ENCODE measurements around the gene MRPL47. TPM values are rescaled to one million over a fixed set of nuclear protein-coding genes. Genes with fewer than 3 reads are reported as not detected.

Gene MRPL47
- total and polyA plus RNA-seq, 2 experiments from 2014 or later = 46.7 to 229 TPM

- H3K9me2 ChIP-seq (ENCODE audit: insufficient read depth) = no peaks in the 10 kb centered on the region
- DNase-seq (ENCODE audit: low spot score) (no peak), ATAC-seq (no peak)
- no peak overlapping the region for H3K4me3 Mint-ChIP-seq
- H3K9me3 Mint-ChIP-seq = no peaks in the 10 kb centered on the region
- no peak overlapping the region for H3K27ac ChIP-seq (ENCODE audit: low read depth)
- peaks cover 66% of the 10 kb centered on the region for H3K36me3 Mint-ChIP-seq (ENCODE audit: low read depth)
- H3K27me3 ChIP-seq (ENCODE audit: insufficient read depth) = no peaks in the 10 kb centered on the region
- no peaks in the 10 kb centered on the region for H3K4me1 ChIP-seq (ENCODE audit: insufficient read depth)
- TF ChIP-seq REST (IDR thresholded peaks at IDR 0.05; ENCODE audit: unreplicated experiment) (no peak), JUNB (IDR thresholded peaks at IDR 0.05; ENCODE audit: unreplicated experiment) (no peak), POLR2AphosphoS5 (IDR thresholded peaks at IDR 0.05; ENCODE audit: low read depth) (no peak), ZNF114 (CRISPR knock-in tag; IDR thresholded peaks at IDR 0.05) (no peak), NANOG (IDR thresholded peaks at IDR 0.05; ENCODE audit: borderline replicate concordance) (no peak), STAT1 (IDR thresholded peaks at IDR 0.05; ENCODE audit: unreplicated experiment) (no peak), CTCF (conservative IDR thresholded peaks at IDR 0.05; ENCODE audit: low read depth in 2 of 2) (no peak), EZH2 (IDR thresholded peaks at IDR 0.05; ENCODE audit: low read depth, unreplicated experiment) (no peak), ZNF331 (CRISPR knock-in tag; IDR thresholded peaks at IDR 0.05; ENCODE audit: low read depth) (no peak), EZH2phosphoT487 (IDR thresholded peaks at IDR 0.05; ENCODE audit: unreplicated experiment) (no peak), CREB1 (CRISPR knock-in tag; IDR thresholded peaks at IDR 0.05; ENCODE audit: low read depth) (no peak)
- TF ChIP-seq, protein P1, sequence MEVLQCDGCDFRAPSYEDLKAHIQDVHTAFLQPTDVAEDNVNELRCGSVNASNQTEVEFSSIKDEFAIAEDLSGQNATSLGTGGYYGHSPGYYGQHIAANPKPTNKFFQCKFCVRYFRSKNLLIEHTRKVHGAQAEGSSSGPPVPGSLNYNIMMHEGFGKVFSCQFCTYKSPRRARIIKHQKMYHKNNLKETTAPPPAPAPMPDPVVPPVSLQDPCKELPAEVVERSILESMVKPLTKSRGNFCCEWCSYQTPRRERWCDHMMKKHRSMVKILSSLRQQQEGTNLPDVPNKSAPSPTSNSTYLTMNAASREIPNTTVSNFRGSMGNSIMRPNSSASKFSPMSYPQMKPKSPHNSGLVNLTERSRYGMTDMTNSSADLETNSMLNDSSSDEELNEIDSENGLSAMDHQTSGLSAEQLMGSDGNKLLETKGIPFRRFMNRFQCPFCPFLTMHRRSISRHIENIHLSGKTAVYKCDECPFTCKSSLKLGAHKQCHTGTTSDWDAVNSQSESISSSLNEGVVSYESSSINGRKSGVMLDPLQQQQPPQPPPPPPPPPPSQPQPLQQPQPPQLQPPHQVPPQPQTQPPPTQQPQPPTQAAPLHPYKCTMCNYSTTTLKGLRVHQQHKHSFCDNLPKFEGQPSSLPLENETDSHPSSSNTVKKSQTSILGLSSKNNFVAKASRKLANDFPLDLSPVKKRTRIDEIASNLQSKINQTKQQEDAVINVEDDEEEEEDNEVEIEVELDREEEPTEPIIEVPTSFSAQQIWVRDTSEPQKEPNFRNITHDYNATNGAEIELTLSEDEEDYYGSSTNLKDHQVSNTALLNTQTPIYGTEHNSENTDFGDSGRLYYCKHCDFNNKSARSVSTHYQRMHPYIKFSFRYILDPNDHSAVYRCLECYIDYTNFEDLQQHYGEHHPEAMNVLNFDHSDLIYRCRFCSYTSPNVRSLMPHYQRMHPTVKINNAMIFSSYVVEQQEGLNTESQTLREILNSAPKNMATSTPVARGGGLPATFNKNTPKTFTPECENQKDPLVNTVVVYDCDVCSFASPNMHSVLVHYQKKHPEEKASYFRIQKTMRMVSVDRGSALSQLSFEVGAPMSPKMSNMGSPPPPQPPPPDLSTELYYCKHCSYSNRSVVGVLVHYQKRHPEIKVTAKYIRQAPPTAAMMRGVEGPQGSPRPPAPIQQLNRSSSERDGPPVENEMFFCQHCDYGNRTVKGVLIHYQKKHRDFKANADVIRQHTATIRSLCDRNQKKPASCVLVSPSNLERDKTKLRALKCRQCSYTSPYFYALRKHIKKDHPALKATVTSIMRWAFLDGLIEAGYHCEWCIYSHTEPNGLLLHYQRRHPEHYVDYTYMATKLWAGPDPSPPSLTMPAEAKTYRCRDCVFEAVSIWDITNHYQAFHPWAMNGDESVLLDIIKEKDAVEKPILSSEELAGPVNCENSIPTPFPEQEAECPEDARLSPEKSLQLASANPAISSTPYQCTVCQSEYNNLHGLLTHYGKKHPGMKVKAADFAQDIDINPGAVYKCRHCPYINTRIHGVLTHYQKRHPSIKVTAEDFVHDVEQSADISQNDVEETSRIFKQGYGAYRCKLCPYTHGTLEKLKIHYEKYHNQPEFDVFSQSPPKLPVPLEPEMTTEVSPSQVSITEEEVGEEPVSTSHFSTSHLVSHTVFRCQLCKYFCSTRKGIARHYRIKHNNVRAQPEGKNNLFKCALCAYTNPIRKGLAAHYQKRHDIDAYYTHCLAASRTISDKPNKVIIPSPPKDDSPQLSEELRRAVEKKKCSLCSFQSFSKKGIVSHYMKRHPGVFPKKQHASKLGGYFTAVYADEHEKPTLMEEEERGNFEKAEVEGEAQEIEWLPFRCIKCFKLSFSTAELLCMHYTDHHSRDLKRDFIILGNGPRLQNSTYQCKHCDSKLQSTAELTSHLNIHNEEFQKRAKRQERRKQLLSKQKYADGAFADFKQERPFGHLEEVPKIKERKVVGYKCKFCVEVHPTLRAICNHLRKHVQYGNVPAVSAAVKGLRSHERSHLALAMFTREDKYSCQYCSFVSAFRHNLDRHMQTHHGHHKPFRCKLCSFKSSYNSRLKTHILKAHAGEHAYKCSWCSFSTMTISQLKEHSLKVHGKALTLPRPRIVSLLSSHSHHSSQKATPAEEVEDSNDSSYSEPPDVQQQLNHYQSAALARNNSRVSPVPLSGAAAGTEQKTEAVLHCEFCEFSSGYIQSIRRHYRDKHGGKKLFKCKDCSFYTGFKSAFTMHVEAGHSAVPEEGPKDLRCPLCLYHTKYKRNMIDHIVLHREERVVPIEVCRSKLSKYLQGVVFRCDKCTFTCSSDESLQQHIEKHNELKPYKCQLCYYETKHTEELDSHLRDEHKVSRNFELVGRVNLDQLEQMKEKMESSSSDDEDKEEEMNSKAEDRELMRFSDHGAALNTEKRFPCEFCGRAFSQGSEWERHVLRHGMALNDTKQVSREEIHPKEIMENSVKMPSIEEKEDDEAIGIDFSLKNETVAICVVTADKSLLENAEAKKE (CRISPR knock-in tag; IDR thresholded peaks at IDR 0.05) = no peak
- TF ChIP-seq, protein P2, sequence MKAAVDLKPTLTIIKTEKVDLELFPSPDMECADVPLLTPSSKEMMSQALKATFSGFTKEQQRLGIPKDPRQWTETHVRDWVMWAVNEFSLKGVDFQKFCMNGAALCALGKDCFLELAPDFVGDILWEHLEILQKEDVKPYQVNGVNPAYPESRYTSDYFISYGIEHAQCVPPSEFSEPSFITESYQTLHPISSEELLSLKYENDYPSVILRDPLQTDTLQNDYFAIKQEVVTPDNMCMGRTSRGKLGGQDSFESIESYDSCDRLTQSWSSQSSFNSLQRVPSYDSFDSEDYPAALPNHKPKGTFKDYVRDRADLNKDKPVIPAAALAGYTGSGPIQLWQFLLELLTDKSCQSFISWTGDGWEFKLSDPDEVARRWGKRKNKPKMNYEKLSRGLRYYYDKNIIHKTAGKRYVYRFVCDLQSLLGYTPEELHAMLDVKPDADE (IDR thresholded peaks at IDR 0.05) = no peak
- no peaks in the 10 kb centered on the region for H3F3A ChIP-seq (replicated peaks; ENCODE audit: low read depth)
- no peak overlapping the region for H3K4me3 ChIP-seq
- H3K36me3 ChIP-seq (ENCODE audit: insufficient read depth) = peaks cover 69% of the 10 kb centered on the region
- H3K27me3 Mint-ChIP-seq (ENCODE audit: insufficient read depth, low read depth, poor library complexity) = no peaks in the 10 kb centered on the region
- no peaks in the 10 kb centered on the region for H3K79me2 ChIP-seq (replicated peaks; ENCODE audit: insufficient read depth)
- peaks cover 11% of the 10 kb centered on the region; the same call in 1 of the 2 replicates for H4K20me1 ChIP-seq (replicated peaks; ENCODE audit: insufficient read depth)
- no peak overlapping the region for H3K27ac Mint-ChIP-seq
- no peak overlapping the region for H2AFZ ChIP-seq
- no peak overlapping the region for H3K4me2 ChIP-seq
- no peaks in the 10 kb centered on the region for H3K4me1 Mint-ChIP-seq
These were observed 23.4 kb downstream of the MRPL47 start for GRCh38 chr3:179580992-179581391.

Data from GM23338 (cell line).